Mesodermal cell (in vitro differentiated cells): ENCODE data around the gene PDP2.

ENCODE experiments used
- H3K27ac ChIP-seq: 2 replicates; pipeline ENCODE4 v1.7.0; 2013; ENCODE audit warnings: mild to moderate bottlenecking, low read depth, low read length, moderate library complexity; ENCODE audit not compliant: severe bottlenecking
- H3K36me3 ChIP-seq: 2 replicates; pipeline ENCODE4 v1.7.1; 2013; ENCODE audit warnings: mild to moderate bottlenecking, low read length, moderate library complexity; ENCODE audit not compliant: control insufficient read depth, insufficient read depth
- H3K4me1 ChIP-seq: one replicate; pipeline ENCODE4 v1.7.1; 2013; ENCODE audit warnings: mild to moderate bottlenecking, low read length; ENCODE audit not compliant: insufficient read depth, control insufficient read depth, poor library complexity, severe bottlenecking
- H3K4me3 ChIP-seq: 2 replicates; pipeline ENCODE4 v1.7.0; 2013; ENCODE audit warnings: low read length, control low read depth, mild to moderate bottlenecking; ENCODE audit not compliant: insufficient read depth, poor library complexity, severe bottlenecking; ENCODE audit errors: extremely low read depth
- H3K9me3 ChIP-seq: 2 replicates; pipeline ENCODE4 v1.7.1; 2013; ENCODE audit warnings: mild to moderate bottlenecking, low read length, moderate library complexity; ENCODE audit not compliant: control insufficient read depth
- WGBS, 2 experiments: methylation state at CpG; one replicate each; pipeline ENCODE4 v1.1.5; 2013; ENCODE audit warnings: missing lambda C conversion rate in 2 of 2; ENCODE audit not compliant: insufficient coverage in 2 of 2; 5-methylcytosine and 5-hydroxymethylcytosine counted together

Gene PDP2

DNA sequence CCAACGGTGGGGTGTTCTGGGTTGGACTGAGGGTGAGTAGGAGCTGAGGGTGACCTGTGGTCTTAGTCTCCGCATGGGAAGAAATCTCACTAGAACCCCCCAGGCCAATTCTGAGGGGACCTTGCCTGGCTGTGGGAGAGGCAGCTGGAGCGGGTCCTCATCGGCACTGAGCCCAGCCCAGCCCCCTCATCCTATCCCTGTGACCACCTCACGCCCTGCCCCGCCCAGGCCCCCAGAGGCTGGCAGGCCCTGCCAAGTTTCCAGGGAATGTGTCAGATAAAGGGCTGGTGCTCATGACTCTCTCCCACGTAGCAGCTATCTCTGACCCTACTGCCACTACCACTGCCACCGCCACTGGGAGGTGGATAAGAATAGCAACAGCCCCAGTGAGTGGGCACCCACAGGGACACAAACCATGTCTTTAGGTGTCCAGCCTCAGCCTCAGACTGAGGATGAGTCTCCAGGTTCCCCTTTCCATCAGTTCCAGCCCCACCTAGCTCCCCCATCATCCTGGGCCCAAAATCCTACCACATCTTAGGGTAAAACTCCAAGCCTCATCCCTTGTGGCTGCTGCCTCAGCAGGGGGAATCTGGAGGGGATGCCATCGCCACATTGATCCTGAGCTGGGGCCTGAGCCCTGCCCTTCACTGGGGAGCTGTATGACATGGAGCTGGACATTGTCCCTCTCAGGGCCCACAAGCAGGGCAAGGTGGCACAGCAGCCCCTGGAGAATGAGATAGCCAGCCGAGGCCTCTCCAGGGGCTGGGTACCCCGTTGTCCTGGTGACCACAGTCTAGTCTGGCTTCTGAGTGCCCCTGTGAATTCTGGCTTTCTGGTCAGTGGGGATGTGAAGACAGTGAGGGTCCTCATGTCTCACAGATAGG is 23.5 kb downstream of the PDP2 start:
- WGBS, 2 experiments: 89 to 91% methylated on average over 7 to 8 of the region's 11 CpGs
- Histone ChIP-seq H3K36me3 (no peaks in the 10 kb centered on the region), H3K9me3 (no peaks in the 10 kb centered on the region), H3K27ac (no peak overlapping the region), H3K4me1 (peaks cover 50% of the 10 kb centered on the region), H3K4me3 (no peak overlapping the region)

DNA sequence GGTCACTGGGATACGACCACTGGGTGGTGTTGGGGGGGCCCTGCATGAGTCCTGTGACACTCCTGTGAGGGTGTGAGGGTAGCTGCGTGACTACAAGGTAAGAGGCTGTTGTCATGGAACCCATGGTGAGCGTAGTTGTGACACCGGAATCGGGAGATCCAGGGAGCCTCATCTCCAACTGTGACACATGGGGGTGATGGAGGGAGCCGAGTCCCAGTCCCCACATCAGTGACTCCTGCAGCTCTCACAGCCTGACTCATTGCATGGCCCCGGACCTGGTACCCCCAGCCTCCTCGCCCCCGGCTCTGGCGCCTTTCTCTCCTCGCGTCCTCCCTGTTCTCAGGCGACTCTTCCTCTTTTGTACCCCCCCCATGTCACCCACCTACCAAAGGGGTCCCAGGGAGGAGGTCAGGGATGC is 24.1 kb downstream of the PDP2 start:
- no peaks in the 10 kb centered on the region for H3K36me3 ChIP-seq
- H3K4me1 ChIP-seq: peaks cover 46% of the 10 kb centered on the region
- no peak overlapping the region for H3K27ac ChIP-seq
- no peak overlapping the region for H3K4me3 ChIP-seq
- 88 to 89% methylated on average over 6 to 7 of the region's 13 CpGs for WGBS, 2 experiments
- H3K9me3 ChIP-seq: no peaks in the 10 kb centered on the region

DNA sequence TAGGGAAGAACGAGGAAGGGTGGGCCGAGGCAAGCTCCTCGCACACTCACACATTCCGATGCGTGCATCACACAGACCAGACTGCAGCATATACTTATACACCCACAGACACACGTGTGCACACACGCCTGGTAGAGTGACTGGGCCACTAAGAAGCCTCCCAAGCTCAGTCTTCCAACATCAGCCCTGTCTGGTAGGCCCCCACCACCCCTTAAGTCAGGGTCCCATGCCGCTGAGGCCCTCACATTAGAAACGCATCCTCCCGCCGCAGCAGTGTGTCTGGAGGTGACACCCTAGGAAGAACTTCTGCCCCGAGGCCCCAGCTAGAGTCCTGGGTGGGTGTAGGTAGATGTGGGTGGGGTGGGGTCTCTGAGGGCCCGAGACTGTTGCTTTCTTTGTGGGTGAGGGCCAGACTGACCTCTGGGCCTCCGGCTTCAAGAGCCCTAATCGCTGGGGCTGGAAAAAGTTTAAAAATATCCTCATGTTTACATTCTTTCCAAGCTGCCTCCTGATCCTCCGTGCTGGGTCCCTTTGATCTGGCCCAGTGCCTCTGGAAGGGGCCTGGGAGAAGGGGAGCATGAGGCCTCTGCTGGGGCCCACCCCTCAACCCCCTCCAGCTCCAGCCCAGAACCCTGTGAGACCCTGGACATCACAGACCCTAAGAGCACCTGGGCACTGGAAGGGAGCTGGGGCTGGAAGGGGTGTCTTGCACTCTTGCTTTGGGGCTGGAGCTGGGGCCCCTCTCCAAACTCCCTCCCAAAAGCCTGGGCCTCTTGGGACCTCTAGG is 24.7 kb downstream of the PDP2 start:
- 74 to 93% methylated on average over 7 of the region's 16 CpGs for WGBS, 2 experiments
- Histone ChIP-seq H3K9me3 (no peaks in the 10 kb centered on the region), H3K36me3 (no peaks in the 10 kb centered on the region), H3K4me1 (peaks cover 40% of the 10 kb centered on the region), H3K4me3 (no peak overlapping the region), H3K27ac (peak overlapping the region; percentile 78)

DNA sequence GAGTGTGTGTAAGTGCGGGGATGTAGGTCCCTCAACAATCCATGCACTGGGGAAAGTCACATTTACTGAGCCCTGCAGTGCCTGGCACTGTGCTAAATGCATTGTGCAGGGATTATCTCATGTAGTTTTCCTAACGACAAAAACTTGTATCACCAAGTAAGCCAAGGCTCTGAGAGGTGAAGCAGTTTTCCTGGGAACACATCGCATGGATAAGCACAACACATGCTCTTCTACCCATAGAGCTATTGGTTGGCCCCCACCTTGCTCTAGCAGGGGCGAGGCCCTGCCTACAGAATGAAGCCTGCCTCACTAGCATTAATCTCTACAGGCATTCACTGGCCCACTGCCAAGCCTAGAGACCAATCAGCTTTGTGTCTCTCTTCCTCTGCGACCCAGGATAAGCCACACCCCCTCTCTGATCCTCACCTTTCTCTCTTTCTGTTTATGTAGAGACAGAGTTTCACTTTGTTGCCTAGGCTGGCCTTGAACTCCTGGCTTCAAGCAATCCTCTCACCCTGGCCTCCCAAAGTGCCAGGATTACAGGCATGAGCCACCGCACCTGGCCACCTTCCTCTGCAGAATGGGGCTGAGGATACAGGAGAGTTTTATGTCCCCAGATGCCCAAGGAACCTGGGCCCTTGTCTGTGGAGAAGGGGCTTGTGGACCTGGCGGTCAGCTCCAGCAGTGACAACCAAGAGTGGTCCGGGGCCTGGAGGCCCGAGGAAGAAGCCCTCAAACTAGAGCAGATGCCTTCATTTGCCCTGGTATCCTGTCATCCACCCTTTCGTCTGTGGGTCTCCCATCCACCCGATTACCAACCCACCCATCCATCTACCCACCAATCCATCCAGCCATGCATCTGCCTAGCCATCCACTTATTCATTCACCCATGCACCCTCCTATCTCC is 25.6 kb downstream of the PDP2 start:
- no peak overlapping the region for H3K4me3 ChIP-seq
- WGBS, 2 experiments: 89 to 91% methylated on average over 10 of the region's 11 CpGs
- no peaks in the 10 kb centered on the region for H3K36me3 ChIP-seq
- H3K27ac ChIP-seq: peak overlapping the region; percentile 78
- H3K9me3 ChIP-seq: no peaks in the 10 kb centered on the region
- peaks cover 35% of the 10 kb centered on the region for H3K4me1 ChIP-seq

DNA sequence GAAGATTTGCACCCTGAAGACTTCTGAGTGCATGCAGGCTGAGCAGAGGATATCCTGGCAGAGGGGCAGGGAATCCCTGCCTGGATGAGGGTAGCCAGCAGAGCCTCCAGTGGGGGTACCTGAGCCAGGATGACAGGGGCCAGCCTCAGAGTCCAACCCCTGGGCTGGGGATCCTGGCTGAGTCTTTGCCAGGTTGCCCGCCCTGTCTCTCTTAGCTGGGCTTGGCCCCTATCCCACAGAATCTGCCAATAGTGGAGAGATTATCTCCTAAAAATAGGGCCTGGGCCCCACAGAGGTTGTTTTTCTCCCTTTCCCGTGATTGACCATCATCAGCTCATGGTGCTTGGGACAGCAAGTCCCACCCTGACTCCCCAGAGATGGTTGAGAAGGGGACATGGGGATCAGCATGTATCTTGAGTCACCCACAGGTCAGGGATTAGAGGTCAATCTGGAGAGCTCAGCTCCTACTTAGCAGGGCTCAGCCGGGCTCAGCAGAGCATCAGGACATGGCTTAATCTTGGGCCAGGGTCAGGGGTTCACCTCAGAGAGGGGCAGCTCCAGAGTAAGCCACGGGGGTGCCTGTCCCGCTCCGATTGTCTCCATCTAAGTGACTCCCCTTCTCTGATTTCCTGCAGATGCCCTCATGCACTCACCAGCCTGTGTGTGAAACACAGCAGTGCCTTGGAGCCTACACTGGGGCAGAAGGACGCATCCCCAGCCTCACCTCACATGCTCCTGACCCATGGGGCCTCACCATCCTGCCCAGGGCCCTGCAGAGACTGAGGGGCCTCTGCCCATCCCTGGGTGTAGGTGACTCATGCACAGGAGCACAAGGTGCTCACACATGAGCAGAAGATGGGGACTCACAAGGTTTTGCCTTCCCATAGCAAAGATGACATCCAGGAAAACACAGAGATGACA is 26.9 kb downstream of the PDP2 start:
- no peak overlapping the region for H3K27ac ChIP-seq
- H3K36me3 ChIP-seq: no peaks in the 10 kb centered on the region
- no peaks in the 10 kb centered on the region for H3K9me3 ChIP-seq
- 82 to 84% methylated on average over 6 of the region's 7 CpGs for WGBS, 2 experiments
- no peak overlapping the region for H3K4me3 ChIP-seq
- peaks cover 30% of the 10 kb centered on the region for H3K4me1 ChIP-seq

DNA sequence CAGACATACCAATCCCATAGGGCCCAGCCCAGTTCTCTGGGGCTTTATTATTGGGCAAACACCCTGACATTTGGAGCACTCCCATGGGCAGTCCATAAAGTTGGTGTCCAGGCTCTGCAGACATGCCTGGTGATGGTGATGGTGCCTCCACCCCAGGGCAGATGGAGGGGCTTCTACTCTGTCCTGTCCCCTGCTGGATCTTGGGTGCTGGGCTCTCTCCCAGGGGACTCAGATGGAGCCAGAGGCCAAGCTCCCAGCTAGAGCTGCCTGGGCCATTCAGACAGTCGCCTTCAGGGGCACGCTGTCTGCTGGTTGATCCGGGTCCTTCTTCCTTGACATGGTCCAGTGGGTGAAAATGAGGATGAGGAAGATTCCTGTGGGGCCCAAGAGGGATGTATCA is 27.8 kb downstream of the PDP2 start:
- Histone ChIP-seq H3K9me3 (no peaks in the 10 kb centered on the region), H3K4me1 (peaks cover 26% of the 10 kb centered on the region), H3K36me3 (no peaks in the 10 kb centered on the region), H3K27ac (no peak overlapping the region), H3K4me3 (no peak overlapping the region)
- 94 to 100% methylated on average over 3 of the region's 3 CpGs for WGBS, 2 experiments

DNA sequence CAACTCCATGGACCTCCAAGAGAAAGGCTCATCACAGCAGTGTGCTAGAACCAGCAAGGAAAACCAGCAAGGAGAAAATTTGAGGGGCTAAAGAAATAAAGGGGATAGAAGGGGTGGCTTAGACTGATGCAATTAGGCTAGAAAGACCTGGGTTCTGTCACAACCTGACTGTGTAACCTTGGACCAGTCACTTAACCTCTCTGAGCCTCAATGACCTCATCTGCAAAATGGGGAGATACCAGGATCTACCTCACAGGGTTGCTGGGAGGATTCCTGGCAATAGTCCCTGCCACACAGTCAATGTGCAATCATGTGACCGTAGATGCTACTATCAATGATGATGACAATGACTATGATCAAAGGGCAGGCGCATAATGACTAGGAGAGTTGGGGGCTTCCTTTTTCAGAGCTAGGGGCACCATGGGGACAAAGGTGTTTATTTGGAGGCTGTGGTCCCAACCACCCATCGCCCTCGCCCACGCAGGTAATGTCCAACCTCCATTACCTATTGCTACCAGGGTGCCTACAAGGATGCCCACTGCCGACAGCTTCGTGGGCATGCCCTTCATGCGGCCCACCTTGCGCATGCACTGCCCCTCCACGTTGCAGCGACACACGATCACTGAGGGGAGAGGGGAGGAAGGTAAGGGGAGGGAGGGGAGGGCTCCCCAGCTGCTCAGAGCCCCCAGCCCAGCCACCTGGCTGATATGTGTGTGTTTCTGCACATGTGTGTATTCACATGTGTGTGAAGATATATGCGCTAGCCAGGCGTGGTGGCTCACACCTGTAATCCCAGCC is 28.6 kb downstream of the PDP2 start:
- H3K27ac ChIP-seq: no peak overlapping the region
- H3K9me3 ChIP-seq: no peaks in the 10 kb centered on the region
- WGBS, 2 experiments: 81 to 93% methylated on average over 9 to 13 of the region's 14 CpGs
- H3K4me3 ChIP-seq: no peak overlapping the region
- H3K4me1 ChIP-seq: peaks cover 20% of the 10 kb centered on the region
- H3K36me3 ChIP-seq: no peaks in the 10 kb centered on the region

DNA sequence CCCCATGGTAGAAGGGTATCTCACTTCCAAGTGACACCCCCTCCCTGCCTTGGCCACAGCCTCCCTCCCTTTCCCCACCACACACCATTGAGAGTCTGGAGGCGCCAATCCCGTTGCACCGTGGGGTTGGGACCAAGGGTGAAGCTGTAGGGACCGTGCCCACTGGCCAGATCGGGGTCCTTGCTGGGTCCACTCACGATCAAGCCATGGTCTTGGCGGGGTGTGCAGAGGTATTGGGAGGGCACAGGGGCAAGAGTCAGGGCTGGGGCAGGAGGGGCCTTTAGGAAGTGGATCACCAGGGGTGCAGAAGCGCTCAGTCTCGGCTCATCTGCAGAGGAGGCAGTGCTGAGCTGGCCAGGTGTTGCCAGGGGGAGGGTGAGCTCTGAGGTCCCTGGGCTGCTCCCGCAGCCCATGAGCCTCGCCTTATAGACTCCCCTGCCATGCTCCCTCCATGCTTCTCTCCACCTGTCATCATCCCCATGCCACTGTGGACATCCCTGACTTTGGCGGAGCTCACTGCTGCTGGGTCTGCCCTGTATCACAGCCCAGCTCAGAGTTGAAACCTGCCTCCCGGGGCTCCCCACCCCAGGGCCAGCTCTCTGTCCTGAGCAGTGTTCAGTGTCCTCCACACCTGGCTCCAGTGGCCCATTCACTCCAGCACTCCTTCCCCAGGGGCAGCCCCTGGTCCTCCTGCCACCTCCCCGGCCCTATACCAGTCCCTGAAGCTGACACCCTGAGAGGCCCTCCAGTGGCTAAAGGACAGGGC is 30.0 kb downstream of the PDP2 start:
- Histone ChIP-seq H3K27ac (no peak overlapping the region), H3K4me1 (peaks cover 7% of the 10 kb centered on the region), H3K9me3 (no peaks in the 10 kb centered on the region), H3K36me3 (no peaks in the 10 kb centered on the region), H3K4me3 (no peak overlapping the region)
- 81 to 89% methylated on average over 10 to 12 of the region's 14 CpGs for WGBS, 2 experiments

DNA sequence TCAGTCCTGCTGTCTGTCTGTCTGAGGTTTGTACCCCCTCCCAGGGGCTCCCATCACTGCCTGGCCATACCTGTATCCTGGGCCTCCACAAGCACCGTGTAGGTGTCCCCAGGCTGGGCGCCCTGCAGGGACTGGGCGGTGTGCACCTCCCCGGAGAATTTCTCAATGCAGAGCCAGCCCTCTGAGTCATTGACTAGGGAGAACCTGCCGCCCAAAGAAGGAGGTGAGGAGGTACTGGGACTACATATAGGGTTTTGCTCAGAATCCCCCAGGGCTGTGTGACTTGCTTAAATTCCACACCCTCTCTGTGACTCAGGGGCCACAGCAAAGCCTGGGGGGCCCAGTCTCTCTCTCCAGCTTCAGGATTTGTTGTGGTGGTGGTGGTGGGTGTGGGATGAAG is 30.8 kb downstream of the PDP2 start:
- H3K9me3 ChIP-seq: no peaks in the 10 kb centered on the region
- 70 to 85% methylated on average over 3 to 5 of the region's 5 CpGs for WGBS, 2 experiments
- no peak overlapping the region for H3K4me3 ChIP-seq
- no peaks in the 10 kb centered on the region for H3K4me1 ChIP-seq
- H3K27ac ChIP-seq: no peak overlapping the region
- H3K36me3 ChIP-seq: no peaks in the 10 kb centered on the region
